GM08714 (cell line): ENCODE data around the gene STRBP.
"Not testable (repeated sequence)": the region's sequence is repeated elsewhere in the genome, so short reads cannot be mapped to it uniquely, and the experiment has no call there.

Experiments used
- H3K4me3 ChIP-seq: fragments of 200-500 bp; sonication (Bioruptor generic); 2 replicates; pipeline ENCODE4 v1.5.1; 2014; ENCODE audit warnings: mild to moderate bottlenecking, low read length, inconsistent platforms
- ZNF274 ChIP-seq: IDR thresholded peaks from 2 replicates; pipeline ENCODE4 v1.6.1; 2012; ENCODE audit warnings: mild to moderate bottlenecking, low read depth, low read length

The STRBP gene

DNA sequence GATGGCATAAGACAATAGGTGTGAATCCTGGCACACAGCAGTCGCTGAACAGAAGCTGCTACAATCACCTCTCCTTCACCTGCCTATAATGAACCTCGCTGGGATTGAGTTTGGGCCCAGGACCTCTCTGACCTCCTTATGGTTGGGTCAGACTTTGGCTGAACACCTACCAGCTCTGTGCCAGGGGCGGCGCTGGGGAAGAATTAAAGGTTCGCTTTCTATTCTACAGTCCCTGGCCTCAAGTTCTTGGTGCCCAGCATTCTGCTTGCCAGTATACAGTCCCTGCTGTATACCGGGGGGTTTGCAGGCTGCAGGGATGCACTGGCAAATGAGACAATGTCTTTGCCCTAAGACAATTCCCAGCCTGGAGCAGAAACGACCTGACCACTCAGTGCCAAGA lies 895 bp upstream of the STRBP start:
- no peak for TF ChIP-seq ZNF274
- H3K4me3 ChIP-seq, result peak overlapping the region; percentile 63; the same call in 1 of the 2 replicates

DNA sequence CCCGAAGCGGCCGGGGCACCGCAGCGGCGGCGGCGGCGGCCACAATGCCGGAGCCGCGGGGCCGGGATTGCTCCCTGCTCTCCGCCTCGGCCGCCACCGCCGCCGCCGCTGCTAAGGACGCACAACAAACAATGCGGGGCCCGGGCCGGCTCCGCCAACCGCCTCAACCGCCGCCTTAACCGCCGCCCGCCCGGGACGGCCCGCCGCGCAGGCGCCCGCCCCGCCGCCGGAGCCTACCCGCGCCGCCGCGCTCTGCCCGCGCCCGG lies 254 bp downstream of the STRBP start:
- TF ChIP-seq ZNF274, result no peak

DNA sequence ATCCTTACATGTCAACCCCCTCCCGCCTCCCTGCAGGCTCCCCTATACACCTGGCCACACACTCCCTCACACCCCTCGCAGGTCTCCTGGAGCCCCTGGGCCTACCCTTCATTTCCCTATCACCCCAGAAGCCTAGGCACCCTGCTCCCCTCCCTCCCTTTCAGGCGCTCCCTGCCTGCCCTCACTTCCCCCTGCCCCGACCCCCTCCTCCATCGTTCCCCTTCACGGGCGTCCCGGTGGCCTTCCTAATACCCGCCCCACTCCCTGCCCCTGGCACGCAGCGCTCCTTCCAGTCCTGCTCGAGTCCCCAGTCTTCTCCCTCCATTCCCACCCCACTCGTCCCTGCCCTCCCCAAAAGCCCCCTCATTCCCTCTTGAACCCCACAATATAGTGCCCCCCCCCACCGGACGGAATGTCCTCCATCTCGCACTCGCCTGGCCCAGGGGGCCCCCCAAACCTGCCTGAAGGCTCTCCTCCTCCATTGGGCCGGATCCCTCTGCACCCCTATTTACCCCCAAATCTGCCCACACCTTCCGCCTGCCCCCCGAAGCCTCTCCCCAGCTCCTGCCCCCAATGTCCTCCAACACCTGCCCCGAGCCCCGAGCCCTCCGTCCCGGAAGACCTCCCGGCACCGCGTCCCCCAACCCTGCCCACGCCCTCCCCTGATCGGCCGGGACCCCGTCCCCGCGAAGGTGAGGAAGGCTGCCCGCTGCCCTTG lies 746 bp downstream of the STRBP start:
- H3K4me3 ChIP-seq, result peak overlapping the region; percentile 91
- no peak for TF ChIP-seq ZNF274

More for the DNA sequence above, 254 bp downstream of the STRBP start:
- H3K4me3 ChIP-seq, result peak overlapping the region; percentile 91

DNA sequence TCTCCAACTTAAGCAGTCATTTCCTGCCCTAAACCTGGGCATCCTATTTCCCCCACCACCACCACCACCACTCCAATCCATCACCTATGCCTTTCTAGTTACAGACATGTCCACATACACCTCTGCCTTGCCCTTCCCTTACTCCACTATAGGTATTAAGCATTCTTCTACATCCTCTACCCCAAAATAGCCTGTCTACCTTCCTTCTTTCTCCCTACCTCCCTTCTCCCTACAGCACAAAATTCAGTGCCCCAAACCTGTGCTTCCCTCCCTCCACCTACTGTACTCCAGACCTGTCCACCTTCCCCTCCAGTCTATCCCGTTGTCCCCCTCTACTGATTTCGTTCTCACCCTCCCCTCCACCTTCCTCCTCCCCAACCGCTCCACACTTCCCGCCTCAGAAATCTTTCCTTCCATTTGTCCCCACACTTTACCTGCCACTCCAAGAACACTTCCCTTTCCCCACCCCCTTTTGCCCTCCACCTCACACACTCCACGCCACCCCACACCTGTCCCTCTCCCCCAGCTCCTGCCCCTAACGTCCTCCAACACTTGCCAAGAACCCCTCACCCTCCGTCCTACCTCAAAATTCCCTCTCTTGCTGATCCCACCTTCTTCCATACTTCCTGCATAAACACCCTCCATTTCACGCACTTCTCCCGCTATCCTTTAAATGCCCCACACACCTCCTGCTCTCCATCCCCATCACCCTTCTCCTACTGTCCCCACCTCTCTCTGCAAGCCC lies 1.6 kb downstream of the STRBP start:
- no peak for TF ChIP-seq ZNF274
- H3K4me3 ChIP-seq, result peak overlapping the region; percentile 91; the same call in 1 of the 2 replicates

DNA sequence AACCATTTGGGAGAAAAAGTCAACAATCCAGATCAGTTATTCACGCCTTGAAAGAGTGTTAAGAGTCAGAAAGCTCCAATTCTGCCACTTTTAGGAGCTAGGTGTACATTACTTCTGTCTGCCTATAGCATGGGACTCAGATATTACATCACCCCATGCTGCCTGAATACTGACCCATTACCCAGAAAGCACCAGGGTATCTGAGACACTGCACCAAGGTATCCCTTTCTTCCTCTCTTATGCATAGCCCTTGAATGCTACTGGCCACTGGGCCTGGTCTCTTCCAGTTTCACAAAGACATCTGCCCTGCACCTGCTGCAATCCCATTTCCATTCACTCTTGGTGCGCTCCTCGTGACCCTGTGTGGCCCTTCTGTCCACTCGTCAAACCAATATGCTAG lies 2.6 kb downstream of the STRBP start:
- TF ChIP-seq ZNF274, result no peak
- H3K4me3 ChIP-seq, result peak overlapping the region; percentile 21; the same call in 1 of the 2 replicates

DNA sequence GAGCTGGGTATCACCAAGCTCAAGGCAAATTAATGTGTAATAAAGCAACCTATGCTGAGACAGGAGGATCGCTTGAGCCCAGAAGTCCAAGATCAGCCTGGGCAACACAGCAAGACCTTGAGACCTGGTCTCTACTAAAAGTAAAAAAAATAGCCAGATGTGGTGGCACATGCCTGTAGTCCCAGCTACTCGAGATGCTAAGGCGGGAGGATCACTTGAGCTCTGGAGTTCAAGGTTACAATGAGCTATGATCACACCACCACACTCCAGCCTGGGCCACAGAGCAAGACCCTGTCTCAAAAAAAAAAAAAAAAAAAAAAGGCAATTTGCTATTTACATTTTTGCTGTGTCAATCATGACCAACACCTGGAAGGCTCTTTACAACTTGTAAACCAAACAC lies 5.2 kb downstream of the STRBP start:
- H3K4me3 ChIP-seq, result no peak overlapping the region
- TF ChIP-seq ZNF274, result no peak

DNA sequence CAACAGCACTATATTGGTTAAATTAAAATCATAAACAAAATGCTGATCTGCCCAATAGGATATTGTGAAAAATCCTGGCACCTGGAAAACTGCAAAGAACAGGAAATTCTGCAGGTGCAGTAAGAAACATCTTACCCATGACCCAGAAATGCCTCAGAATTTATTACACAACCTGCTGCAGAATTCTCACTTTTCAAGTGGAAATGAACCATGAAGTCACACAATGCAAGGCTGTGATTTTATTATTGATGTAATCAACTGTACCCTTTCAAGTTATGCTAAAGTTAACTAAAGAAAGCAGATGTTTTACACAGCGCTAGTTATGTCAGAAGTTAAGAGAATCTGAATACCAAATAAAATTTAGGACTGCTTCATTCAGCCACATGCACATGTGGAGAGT lies 6.0 kb downstream of the STRBP start:
- H3K4me3 ChIP-seq, result no peak overlapping the region
- no peak for TF ChIP-seq ZNF274

DNA sequence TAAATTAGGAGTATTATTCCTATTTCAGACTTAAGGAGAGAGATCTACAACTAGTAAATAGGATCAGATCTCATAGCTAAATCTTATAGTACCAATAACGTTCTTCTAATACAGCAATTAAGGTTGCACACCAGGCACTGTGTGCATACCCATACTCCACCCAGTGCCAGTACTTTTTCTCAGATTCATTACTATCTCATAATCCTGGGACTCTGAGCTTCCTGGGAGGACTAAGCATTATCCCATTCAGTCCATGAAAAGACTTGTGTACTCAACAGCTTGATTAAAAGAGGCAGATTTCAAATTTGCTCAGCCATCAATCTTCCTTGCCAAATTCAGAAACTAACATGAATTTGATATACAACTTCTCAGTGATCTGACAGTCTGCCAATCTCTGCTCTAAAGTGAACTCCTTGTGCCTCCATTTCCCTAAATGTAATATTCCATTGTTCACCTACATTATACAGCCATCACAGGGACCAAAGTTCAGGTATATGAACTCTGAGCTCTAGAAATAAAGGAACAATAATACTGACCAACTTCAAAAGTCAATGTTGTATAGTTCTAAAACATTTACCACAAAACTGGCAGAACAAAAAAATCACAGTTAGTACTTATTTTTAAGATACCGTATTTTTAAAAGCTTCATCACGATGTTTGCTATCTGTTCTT lies 7.2 kb downstream of the STRBP start:
- TF ChIP-seq ZNF274, result no peak
- H3K4me3 ChIP-seq, result no peak overlapping the region

DNA sequence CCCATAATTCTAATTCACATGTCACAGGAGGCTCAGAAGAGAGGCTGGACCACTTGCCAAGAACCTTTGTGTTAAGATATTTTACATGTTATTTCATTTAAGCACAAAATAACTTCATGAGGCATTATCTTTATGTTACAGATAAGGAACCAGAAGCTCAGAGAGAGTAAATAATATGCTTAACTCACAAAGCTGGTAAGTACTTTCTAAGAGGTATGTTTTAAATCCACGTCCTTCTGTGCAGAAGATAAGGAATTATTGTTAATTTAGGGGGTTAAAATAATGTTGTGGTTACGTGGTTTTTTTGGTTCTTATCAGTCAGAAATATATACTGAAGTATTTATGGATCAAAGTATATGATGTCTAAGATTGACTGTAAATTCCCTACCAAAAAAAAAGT lies 8.0 kb downstream of the STRBP start:
- no peak for TF ChIP-seq ZNF274
- H3K4me3 ChIP-seq, result no peak overlapping the region

DNA sequence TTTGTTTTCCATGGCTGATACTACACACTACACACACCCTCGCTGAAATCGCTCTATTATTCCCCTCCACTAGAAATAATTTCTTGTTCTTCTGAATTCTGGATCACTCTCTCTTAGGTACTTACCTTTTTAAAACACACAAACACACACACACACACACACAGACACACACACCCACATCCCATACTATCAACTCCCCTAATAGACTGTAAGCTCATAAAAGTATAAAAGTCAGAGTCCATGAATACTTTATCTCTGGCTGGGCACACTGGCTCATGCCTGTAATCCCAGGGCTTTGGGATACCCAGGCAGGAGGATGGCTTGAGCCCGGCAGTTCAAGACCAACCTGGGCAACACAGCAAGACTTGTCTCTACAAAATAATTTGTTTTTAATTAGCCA lies 11.1 kb downstream of the STRBP start:
- TF ChIP-seq ZNF274, result no peak
- no peak overlapping the region for H3K4me3 ChIP-seq

DNA sequence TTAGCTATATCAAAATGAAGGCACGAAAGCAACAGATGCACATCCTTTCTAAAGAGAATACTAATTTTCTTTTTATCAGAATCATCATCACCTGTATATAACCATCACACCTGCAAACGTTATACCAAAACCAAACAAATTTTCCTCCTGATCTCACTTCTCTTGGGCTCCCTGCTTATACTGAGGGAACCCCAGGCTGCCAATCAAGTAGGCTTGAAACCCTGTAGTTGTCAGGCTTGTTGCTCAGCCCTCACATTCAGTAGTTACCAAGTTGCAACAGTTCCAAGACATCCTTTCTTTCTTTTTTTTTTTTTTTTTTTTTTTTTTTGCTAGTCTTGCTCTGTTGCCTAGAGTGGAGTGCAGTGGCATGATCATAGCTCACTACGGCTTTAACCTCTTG lies 12.7 kb downstream of the STRBP start:
- TF ChIP-seq ZNF274, result no peak
- no peak overlapping the region for H3K4me3 ChIP-seq

DNA sequence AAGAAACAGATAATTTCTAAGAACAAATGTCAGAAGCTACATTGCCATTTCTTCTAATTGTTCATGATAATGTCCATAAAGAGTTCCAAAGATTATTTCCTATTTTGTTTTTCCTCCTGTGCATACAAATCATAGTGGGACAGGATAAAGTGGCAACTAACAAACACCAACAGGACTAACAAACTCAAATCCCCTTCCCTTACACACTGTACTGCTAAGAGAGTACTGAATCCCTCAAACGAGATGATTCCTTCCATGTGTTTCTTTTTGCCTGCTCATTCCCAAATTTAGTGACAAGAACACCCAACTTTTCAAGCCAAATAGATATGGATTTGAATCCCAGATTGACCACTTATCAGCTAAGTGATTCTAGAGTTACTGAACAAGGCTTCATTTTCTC lies 15.2 kb downstream of the STRBP start:
- H3K4me3 ChIP-seq, result no peak overlapping the region

DNA sequence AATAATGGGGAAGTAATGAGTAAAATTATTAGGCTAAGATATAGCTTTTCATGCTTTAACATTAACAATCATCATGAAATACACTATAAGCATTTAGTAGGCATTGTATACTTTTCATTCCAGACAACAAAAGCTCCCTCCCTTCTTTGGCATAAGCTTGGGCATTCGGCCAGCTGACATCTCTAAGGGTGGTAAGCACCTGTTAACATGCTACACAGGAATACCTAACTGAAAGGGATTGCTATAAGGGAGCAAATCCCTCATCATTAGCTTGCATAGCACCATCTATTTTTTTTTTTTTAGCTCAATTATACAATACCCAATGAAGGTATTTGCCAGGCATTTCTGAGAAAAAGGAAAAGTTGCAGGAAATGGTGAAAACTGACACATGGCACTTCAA lies 16.6 kb downstream of the STRBP start:
- no peak for TF ChIP-seq ZNF274
- no peak overlapping the region for H3K4me3 ChIP-seq

More for the DNA sequence above, 15.2 kb downstream of the STRBP start:
- no peak for TF ChIP-seq ZNF274

DNA sequence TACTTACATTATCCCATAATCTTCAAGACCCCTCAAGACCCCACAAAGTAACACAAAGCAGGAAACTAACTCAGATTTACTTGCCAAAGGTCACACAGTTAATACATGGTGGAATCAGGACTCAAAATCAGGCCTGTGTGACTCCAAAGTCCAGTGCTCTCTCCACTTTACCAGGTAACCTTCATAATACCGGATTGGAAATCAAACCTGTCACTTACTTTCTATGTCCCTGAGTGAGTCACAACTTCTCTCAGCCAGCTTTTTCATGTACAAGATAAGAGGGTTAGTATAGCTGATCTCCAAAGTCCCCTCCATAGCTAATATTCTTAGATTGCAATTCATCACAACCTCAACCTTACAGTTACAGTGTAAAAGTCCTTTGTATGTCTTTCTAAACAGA lies 17.1 kb downstream of the STRBP start:
- no peak for TF ChIP-seq ZNF274
- H3K4me3 ChIP-seq, result no peak overlapping the region

DNA sequence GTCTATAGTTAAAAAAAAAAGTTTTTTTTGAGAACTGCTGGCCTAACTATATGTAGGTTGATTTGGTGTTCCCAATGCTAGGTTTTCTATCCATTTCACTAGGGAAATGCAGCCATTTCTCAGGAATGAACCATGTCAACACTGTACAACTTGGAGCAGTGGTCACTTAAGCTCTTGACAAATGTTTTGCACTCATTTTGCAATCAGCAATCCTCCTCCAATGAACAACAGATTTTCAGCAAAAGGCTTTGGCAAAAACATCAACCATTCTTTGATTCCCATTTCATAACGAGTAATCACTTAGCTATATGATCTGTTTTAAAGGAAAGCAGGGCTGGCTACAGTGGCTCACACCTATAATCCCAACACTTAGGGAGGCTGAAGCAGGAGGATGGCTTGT lies 17.9 kb downstream of the STRBP start:
- TF ChIP-seq ZNF274, result no peak
- no peak overlapping the region for H3K4me3 ChIP-seq

DNA sequence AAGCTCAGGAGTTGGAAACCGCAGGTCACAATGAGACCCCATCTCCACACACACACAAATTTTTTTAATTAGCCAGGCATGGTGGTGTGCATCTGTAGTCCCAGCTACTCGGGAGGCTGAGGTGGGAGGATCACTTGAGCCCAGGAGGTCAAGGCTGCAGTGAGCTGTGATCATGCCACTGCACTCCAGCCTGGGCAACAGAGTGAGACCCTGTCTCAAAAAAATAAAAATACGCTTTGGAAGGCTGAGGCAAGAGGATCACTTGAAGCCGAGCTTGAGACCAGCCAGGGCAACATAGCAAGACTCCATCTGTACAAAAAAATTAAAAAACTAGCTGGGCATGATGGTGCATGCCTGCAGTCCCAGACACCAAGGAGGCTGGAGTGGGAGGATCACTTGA lies 19.2 kb downstream of the STRBP start:
- H3K4me3 ChIP-seq, result not testable (repeated sequence)
